IPS-18a (cell line): ENCODE data around the gene PEAR1.

Experiments used
- H3K27ac ChIP-seq: one replicate; pipeline ENCODE4 v1.5.1; 2013; ENCODE audit warnings: low read length
- H3K27me3 ChIP-seq: one replicate; pipeline ENCODE4 v1.6.1; 2013; ENCODE audit warnings: mild to moderate bottlenecking, low read length; ENCODE audit not compliant: control insufficient read depth, insufficient read depth
- H3K36me3 ChIP-seq: one replicate; pipeline ENCODE4 v1.6.1; 2013; ENCODE audit warnings: low read depth, low read length; ENCODE audit not compliant: control insufficient read depth
- H3K4me1 ChIP-seq: one replicate; pipeline ENCODE4 v1.6.1; 2013; ENCODE audit warnings: low read depth, low read length; ENCODE audit not compliant: control insufficient read depth
- H3K4me3 ChIP-seq: one replicate; pipeline ENCODE4 v1.5.1; 2013; ENCODE audit warnings: low read length
- H3K9ac ChIP-seq: one replicate; pipeline ENCODE4 v1.6.1; 2013; ENCODE audit warnings: mild to moderate bottlenecking, low read length, moderate library complexity
- H3K9me3 ChIP-seq: one replicate; pipeline ENCODE4 v1.6.1; 2013; ENCODE audit warnings: low read depth, low read length; ENCODE audit not compliant: control insufficient read depth

PEAR1 gene

GRCh38 chr1:156949127-156949526, 55.6 kb downstream of the PEAR1 start:
- Histone ChIP-seq H3K4me3 (no peak overlapping the region), H3K4me1 (no peaks in the 10 kb centered on the region), H3K9ac (no peak overlapping the region), H3K27me3 (no peaks in the 10 kb centered on the region), H3K36me3 (peaks cover 64% of the 10 kb centered on the region), H3K9me3 (no peaks in the 10 kb centered on the region), H3K27ac (no peak overlapping the region)

DNA sequence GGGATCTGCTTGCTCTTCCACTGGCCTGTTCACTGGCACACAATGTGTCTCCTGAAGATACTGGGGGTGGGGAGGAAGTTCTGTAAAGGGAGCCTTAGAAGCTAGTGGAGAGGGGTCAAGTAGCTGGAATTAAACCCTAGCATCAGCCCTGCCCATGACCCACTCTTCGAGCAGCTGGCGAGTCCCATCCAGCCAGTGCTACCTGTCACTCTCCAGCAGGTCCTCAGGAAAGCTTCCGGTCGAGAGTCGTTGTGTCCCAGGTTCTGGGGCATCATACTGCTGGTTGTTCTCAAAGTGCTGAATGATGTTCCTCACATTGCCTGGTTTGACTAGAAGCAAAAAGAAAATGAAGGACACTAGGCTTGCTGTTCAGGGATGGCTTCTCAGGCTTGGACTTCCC, 57.9 kb downstream of the PEAR1 start:
- Histone ChIP-seq H3K27ac (no peak overlapping the region), H3K27me3 (no peaks in the 10 kb centered on the region), H3K9me3 (no peaks in the 10 kb centered on the region), H3K9ac (no peak overlapping the region), H3K4me3 (no peak overlapping the region), H3K36me3 (peaks cover 58% of the 10 kb centered on the region), H3K4me1 (no peaks in the 10 kb centered on the region)

- H3K27me3 ChIP-seq = no peaks in the 10 kb centered on the region
- H3K4me3 ChIP-seq = no peak overlapping the region
- H3K9ac ChIP-seq = no peak overlapping the region
- H3K27ac ChIP-seq = no peak overlapping the region
- no peaks in the 10 kb centered on the region for H3K9me3 ChIP-seq
- H3K36me3 ChIP-seq = peaks cover 70% of the 10 kb centered on the region
- H3K4me1 ChIP-seq = no peaks in the 10 kb centered on the region
Measured at GRCh38 chr1:156953571-156953970, 60.1 kb downstream of the PEAR1 start.

DNA sequence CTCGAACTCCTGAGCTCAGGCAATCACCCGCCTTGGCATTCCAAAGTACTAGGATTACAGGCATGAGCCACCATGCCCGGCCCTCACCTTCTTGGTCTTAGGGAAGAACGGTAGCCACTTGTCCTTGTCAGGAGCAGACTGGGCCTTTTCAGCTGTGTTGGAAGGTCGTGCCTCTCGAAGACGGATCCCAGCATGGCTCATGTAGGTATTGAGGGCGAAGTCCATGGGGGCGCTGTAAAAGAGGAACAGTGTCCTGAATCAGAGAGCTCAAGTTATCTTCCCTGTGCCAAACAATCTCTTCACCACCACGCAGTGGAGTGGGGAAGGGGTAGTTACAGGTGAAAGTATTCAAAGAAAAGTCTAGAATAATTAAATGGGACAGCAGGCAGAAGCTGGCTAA, 62.8 kb downstream of the PEAR1 start:
- H3K36me3 ChIP-seq = peaks cover 78% of the 10 kb centered on the region
- H3K9me3 ChIP-seq = no peaks in the 10 kb centered on the region
- H3K4me3 ChIP-seq = no peak overlapping the region
- no peak overlapping the region for H3K27ac ChIP-seq
- H3K27me3 ChIP-seq = no peaks in the 10 kb centered on the region
- no peaks in the 10 kb centered on the region for H3K4me1 ChIP-seq
- H3K9ac ChIP-seq = no peak overlapping the region

- H3K36me3 ChIP-seq = peaks cover 75% of the 10 kb centered on the region
- H3K27me3 ChIP-seq = no peaks in the 10 kb centered on the region
- H3K9me3 ChIP-seq = no peaks in the 10 kb centered on the region
- H3K4me3 ChIP-seq = no peak overlapping the region
- H3K9ac ChIP-seq = no peak overlapping the region
- H3K4me1 ChIP-seq = no peaks in the 10 kb centered on the region
- H3K27ac ChIP-seq = no peak overlapping the region
Measured at GRCh38 chr1:156957634-156958033, 64.1 kb downstream of the PEAR1 start.

- no peaks in the 10 kb centered on the region for H3K9me3 ChIP-seq
- H3K4me3 ChIP-seq = no peak overlapping the region
- no peak overlapping the region for H3K9ac ChIP-seq
- H3K27me3 ChIP-seq = no peaks in the 10 kb centered on the region
- H3K36me3 ChIP-seq = peaks cover 73% of the 10 kb centered on the region
- H3K27ac ChIP-seq = no peak overlapping the region
- no peaks in the 10 kb centered on the region for H3K4me1 ChIP-seq
Measured at GRCh38 chr1:156958247-156958714, 64.8 kb downstream of the PEAR1 start.

DNA sequence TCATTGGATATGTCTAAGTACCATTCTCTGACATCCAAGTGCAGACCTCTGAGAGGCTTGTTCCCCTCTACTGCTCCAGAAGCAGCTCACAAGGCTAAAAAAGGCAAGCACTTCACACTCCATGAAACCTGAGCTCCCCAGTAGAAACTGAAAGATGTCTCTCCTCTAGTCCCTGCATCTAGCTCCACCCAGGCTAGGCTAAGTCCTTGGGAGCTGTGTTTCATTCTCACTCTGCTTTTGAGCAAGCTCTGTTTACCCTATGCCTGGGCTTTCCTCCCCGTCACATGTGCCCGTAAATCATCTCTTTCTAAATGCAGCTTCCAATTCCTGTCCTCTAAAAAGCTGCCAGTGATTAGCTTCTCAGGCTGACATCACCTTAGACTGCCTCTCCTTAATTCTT, 65.9 kb downstream of the PEAR1 start:
- Histone ChIP-seq H3K27me3 (no peaks in the 10 kb centered on the region), H3K4me1 (no peaks in the 10 kb centered on the region), H3K9me3 (no peaks in the 10 kb centered on the region), H3K36me3 (peaks cover 75% of the 10 kb centered on the region), H3K4me3 (no peak overlapping the region), H3K9ac (no peak overlapping the region), H3K27ac (no peak overlapping the region)

GRCh38 chr1:156959925-156960324, 66.4 kb downstream of the PEAR1 start:
- H3K9ac ChIP-seq = no peak overlapping the region
- H3K27me3 ChIP-seq = no peaks in the 10 kb centered on the region
- peaks cover 73% of the 10 kb centered on the region for H3K36me3 ChIP-seq
- H3K4me1 ChIP-seq = no peaks in the 10 kb centered on the region
- no peaks in the 10 kb centered on the region for H3K9me3 ChIP-seq
- no peak overlapping the region for H3K27ac ChIP-seq
- H3K4me3 ChIP-seq = no peak overlapping the region

DNA sequence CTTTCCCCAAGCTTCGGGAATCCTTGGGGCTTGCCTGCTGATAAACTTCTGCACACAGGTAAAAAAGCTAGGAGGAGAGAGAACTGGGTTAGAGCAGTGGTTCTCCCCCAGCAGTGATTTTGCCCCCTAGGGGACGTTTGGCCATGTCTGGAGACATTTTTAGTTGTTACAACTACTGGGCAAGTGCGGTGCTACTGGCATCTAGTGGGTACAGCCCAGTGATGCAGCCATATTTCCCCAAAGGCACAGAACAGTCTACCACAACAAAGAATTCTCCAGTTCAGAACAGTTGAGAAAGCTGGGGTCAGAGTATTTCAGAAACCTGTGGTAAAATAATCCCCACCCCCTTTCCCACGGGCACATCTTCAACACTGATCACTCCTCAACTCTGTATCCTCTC, 68.2 kb downstream of the PEAR1 start:
- Histone ChIP-seq H3K36me3 (peaks cover 66% of the 10 kb centered on the region), H3K9ac (no peak overlapping the region), H3K27ac (no peak overlapping the region), H3K4me3 (no peak overlapping the region), H3K4me1 (no peaks in the 10 kb centered on the region), H3K9me3 (no peaks in the 10 kb centered on the region), H3K27me3 (no peaks in the 10 kb centered on the region)

GRCh38 chr1:156963621-156964020, 70.1 kb downstream of the PEAR1 start:
- H3K27ac ChIP-seq = no peak overlapping the region
- H3K27me3 ChIP-seq = no peaks in the 10 kb centered on the region
- no peak overlapping the region for H3K9ac ChIP-seq
- H3K36me3 ChIP-seq = peaks cover 48% of the 10 kb centered on the region
- H3K4me1 ChIP-seq = no peaks in the 10 kb centered on the region
- no peak overlapping the region for H3K4me3 ChIP-seq
- H3K9me3 ChIP-seq = no peaks in the 10 kb centered on the region

DNA sequence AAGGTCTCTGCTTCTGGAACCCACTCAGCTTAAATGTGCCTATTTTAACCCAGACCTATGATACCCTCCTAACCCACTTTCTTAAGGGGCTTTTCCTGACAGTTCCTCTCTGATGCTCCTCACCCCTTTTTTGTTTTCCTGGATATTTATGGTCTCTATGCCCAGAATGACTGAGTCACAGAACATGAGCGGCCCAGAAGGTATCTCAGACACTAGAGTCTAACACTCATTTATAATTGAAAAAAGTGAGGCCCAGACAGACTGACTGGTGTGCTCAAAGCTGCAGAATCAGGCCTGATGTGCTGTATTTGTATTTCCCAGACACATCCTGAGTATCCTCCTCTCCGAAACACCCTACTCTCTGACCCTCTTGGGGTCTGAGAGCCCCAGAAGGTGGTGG, 70.9 kb downstream of the PEAR1 start:
- no peak overlapping the region for H3K4me3 ChIP-seq
- no peak overlapping the region for H3K27ac ChIP-seq
- H3K36me3 ChIP-seq = peaks cover 39% of the 10 kb centered on the region
- H3K9me3 ChIP-seq = no peaks in the 10 kb centered on the region
- no peak overlapping the region for H3K9ac ChIP-seq
- no peaks in the 10 kb centered on the region for H3K27me3 ChIP-seq
- H3K4me1 ChIP-seq = no peaks in the 10 kb centered on the region
